HG03175 (cell line): ENCODE measurements around the gene LRCOL1.

Source experiments
- ATAC-seq: cut with Tn5 transposase; IDR thresholded peaks from one replicate; pipeline ENCODE4 v1.9.1; 2021; ENCODE audit warnings: mild to moderate bottlenecking, moderate library complexity; ENCODE audit not compliant: unreplicated experiment

LRCOL1 gene

DNA sequence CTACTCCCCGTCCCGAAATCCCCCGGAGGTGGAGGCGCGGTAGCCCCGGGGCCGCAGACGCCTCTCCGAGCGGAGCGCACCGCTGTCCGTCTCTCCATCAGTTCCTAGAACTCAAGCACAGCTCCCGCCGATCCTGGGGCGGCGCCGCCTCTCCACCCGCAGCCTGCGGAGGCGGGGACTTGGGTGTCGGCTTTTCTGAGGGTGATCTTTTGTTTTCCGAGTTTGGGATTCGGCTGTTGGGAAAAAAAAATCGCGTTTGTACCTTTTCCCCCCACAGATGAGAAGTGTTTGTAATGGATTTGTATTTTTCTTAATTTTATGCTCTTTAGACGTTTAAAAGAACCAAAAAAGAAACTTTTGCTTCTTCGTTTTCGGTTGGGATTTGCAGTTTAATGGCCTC, 26.6 kb downstream of the LRCOL1 start:
- no peak for ATAC-seq

DNA sequence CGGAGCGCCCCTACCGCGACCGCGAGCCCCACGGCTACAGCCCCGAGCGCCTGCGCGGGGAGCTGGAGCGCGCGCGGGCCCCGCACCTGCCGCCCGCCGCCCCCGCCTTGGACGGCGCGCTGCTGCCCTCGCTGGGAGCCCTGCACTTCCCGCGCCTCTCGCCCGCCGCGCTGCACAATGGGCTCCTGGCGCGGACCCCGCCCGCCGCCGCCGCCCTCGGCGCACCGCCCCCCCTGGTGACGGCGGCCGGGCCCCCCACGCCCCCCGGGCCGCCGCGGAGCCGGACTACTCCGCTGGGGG, 27.0 kb downstream of the LRCOL1 start:
- no peak for ATAC-seq

DNA sequence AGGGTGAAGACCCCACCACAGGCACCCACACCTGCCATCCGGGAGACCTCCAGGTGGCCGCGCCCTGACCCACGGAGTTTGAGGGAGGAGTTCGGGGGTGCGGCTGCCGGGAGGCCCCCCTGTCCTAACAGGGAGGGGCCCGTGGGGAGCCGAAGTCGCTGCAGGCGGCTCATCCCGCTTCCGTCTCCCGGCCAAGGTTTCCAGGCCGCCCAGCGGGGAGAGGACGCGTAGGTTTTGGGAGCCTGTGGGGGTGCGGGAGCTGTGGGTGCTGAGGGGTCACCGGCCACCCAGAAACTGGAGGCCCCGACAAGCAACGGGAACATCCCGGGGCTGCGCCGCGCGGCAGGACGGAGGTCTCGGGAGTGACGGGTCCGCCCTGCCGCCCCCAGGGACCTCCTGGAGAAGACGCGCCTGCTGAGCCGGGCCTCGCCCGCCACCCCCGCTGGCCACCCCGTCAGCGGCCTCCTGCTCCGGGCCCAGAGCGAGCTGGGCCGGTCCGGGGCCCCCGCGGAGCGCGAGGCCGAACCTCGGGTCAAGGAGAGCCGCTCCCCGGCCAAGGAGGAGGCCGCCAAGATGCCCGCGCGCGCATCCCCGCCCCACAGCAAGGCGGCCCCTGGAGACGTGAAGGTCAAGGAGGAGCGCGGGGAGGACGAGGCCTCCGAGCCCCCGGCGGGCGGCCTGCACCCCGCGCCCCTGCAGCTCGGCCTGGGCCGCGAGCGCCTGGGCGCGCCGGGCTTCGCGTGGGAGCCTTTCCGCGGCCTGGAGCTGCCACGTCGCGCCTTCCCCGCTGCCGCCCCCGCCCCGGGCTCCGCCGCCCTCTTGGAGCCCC, 27.6 kb downstream of the LRCOL1 start:
- ATAC-seq: no peak

DNA sequence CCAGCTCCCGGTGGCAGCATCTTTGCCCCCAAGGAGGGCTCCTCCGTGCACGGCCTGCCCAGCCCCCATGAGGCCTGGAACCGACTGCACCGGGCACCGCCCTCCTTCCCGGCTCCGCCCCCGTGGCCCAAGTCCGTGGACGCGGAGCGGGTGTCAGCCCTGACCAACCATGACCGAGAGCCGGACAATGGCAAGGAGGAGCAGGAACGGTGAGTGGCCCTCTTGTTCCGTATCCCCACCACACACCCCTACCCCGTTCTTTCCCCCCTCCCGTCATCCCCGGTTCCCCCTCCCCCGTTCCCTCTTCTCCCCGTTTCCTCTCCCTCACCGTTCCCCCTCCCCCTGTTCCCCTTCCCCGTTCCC, 28.3 kb downstream of the LRCOL1 start:
- ATAC-seq: no peak

DNA sequence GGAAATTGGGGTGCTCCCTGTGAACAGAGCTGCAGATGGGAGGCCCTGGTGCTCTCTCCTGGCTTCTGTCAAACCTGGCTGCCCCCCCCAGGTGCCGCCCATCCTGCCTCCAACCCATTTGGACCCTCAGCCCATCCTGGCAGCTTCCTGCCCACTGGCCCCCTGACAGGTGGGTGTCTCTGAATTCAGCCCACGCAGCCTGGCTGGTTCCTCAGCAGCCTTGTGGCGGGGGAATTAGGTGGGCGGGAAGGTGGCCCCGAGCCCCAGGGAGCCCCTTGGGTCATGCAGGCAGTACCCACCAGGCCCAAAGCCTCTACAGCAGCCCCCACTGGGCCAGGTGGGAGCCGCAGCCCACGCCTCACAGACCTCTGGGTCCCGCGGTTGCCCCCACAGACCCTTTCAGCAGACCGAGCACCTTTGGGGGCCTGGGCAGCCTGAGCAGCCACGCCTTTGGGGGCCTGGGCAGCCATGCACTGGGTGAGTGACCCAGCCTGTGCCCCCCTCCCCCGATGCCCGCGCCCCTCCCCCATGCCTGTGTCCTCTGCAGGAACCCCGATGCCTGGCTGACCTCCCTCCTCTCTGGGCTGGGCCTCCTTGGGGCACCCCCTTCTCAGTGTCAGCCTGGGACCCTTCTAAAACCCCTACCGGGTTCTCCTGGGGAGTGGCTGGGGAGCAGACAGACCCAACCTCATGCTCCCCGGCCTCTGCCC, 28.9 kb downstream of the LRCOL1 start:
- ATAC-seq: no peak

DNA sequence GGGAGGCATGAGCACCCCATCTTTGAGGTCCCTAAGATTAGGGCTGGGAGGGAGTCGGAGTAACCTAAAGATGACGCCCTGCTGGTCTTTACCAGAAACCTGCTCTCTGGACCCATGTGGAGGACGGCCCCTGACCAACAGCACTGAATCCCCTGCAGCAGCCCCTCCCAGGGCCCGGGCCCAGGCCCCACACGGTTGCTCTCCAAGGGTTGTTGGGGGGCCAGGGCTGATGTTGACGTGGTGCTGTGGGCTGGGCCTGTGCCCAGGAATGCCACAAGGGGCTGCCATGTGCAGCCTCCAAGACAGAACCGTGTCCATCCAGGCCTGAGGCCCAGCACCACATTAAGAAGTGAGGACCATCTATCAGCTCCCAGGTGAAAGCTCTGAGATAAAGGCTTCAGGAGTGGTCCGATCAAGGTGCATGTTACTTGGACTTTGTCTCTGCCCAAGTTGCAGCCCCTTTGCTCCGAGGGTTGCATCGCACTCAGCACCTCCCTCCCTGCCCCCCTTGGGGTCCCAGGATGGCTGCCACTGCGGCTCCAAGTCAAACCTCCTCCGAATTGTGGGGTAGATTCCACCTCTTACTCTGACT, 29.6 kb downstream of the LRCOL1 start:
- ATAC-seq: no peak

DNA sequence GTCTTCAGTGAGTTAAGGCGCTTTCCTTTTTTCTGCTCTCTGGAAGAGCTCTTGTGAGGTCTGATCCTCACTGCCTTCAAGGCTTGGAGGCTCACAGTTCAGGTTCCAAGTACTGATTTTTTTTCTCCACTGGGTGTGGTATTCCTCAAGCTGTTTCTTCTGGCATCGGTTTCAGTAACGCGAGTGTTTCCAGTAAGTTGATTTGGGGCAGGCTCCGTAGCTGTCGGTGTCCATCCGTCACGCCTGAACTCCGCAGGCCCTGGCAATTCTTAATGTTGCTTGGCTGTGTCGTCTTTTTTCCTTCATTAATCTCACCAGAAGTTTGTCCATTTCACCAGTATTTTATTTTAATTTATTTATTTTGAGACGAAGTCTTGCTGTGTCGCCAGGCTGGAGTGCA, 30.6 kb downstream of the LRCOL1 start:
- ATAC-seq: no peak

DNA sequence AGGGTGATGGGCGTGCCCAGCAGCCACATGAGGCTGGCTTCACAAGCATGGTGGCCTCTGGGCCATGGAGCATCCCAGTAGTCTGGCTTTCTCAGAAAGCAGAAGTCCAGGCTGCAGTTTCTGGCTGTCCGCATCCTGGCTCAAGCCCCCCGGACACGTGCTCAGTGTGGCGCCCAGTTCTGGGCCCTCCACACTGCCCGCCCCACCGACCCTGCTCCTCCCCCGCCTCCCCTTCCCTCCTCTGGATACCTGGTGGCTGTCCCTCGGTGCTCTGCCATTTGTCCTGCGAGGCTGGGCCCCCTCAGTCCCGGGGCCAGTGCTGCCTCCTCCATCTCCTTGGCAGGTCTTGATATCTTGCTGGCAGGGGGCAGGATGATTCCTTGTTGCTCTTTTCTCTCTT, 31.6 kb downstream of the LRCOL1 start:
- ATAC-seq: no peak

DNA sequence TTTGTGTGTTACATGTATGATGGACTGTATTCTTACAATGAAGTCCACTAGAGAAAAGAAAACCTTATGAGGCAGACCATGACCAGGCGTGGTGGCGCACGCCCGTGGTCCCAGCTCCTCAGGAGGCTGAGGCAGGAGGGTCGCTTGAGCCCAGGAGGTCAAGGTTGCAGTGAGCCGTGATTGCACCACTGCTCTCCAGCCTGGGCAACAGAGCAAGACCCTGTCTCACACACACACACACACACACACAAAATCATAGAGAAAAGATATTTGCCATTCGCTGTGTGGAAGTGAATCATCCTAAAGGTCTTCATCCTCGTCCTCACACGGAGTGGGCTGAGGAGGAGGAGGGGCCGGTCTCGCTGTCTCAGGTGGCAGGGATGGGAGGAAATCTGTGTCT, 32.3 kb downstream of the LRCOL1 start:
- ATAC-seq: no peak

DNA sequence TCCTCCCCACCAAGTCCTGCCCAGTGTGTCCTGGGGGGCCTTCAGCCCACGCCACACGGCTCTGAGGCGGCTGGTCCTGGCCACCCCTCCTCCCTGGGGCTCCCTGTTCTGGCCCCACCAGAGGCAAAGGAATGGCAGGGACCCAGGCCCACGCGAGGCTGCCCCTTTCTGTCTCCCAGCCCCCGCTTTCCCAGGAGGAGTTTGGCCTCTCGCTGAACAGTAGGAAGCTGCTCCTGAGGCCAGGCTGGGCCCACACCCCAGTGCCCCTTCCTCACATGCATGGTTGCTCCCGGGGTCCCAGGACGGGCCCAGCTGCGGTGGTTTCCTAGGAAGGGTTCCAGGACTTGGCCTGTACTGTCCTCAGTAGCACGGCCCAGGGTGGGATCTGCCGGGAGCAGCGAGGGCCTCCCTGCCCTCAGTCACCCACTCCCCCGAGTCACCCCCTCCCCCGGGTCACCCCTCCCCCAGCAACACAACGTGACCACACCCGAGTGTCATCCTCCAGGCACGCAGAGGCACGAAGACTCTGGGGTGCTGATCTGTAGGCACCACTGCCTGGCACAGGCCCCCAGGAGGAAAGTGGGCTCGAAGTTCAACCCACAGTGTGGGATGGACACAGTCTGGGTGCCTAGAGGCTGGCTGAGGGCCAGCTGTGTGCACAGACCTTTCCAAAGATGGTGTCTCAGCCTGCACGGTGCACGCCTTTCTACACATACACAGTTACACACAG, 33.0 kb downstream of the LRCOL1 start:
- no peak for ATAC-seq

DNA sequence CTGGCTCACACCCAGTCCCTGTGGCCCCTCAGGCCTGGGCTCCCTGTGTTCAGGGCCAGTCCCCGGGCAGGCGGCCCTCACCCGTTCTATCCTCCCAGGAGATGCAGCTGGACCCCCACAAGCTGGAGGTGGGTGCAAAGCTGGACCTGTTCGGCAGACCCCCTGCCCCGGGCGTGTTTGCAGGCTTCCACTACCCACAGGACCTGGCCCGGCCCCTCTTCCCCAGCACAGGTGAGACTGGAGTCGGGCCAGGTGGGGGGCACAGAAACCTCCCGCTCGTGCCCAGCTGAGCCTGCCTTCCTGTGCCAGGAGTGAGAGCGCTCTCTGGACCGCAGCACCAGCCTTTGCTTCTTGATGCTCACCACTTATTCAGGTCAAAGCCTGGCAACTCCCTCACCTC, 33.7 kb downstream of the LRCOL1 start:
- no peak for ATAC-seq

DNA sequence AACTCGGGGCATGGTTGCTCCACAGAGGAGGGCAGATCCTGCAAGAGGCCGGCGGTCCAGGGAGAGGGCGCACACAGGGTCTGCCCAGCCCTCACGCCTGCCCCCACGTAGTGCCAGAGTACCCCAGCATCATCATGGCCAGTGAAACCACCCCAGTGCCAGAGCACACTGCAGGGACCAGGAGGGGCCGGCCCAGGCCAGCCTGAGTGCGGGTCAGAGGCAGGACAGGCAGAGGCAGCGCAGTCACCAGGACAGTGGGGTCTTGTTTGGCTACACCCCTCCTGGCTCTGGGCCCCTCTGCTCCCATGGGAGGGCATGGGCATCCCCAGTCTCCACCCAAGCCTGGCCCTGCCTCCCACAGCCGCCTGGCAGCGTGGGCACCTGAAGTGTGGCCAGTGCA, 34.7 kb downstream of the LRCOL1 start:
- no peak for ATAC-seq

DNA sequence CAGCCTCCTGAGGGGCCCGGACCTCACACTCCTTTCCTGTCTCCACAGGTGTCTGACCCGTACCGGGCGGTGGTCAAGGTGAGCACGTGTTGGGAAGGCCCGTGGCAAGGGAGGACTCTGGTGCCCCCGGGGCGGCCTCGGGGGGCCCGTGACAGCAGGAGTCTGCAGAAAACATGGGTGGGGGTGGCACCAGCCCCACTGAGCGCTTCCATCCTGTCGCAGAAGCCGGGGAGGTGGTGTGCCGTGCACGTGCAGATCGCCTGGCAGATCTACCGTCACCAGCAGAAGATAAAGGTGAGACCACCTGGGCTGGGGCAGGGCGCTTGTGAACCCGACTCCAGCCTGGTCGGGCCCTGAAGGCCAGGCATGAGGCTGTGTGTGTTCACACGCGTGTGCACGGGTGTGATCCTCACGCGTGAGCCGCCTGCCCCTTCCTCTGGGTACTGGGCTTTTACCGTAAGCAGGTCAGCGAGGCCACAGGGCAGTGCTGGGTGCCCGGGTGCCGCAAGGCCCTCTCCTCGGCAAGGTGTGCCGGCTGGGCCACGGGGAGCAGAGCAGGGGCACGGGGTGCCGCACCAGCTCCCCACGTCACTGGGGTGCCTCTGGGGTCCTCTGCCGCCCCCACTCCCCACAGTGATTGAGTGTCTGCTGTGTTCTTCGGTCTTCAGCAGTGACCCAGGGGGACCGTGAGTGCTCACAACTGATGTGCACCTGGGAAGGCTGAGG, 35.9 kb downstream of the LRCOL1 start:
- no peak for ATAC-seq

DNA sequence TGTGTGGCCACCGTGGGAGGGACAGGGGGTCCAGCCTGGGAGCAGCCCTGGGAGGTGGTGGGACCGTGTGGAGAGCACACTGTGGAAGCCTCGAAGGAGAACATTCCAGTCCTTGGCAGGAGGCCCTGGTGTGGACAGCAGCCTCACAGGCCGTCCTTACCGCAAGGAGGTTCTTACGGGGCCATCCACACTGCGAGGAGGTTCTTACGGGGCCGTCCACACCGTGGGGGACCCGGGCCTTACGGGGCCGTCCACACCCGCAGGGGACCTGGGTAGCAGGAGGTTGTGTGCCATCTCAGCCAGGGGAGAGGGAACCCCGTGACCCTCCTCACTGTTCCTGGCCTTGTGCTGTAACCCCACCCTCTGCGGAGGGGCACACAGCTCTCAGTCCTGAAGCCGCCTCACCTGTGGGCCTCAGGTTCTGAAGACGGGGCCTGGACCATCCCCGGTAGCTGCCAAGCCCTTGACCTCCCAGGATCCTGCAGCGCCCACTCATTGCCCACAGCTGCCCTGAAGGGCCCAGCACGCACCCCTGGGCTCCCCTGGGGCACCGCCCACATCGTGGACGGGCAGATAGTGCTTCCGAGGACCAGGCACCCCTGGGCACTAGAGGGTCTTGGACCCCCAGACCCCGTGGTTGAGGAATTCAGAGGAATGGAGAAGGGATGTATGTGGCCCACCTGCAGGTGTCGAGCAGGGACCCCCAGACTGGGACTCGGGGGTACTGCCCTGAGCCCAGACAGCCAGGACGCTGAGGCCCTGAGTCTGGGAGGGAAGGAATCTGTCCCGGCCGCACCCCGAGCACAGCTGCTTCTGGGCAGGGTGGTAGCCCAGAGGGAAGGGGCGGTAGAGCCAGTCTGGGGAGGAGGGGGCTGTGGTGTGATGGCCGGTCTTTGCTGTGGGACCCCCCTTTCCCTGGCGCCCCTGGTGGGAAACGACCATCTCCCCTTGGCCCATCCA, 37.3 kb downstream of the LRCOL1 start:
- ATAC-seq: no peak

DNA sequence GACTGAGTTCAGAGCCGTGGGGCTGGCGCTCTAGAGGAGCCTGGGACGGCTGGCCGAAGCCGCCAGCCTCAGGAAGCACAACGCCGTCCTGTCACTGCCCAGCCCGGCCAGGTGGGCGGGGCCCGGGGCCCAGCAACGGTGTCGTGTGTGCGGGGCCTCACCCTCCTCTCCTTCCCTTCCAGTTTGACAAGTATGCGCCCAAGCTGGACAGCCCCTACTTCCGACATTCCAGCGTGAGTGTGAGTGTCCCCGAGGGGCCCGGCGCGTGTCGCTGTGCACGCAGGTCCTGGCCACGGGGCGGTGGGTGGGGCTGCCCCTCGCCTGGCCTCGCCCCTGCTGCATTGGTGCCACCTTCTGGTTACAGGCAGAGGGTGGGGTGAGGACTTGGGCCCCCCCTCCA, 38.3 kb downstream of the LRCOL1 start:
- no peak for ATAC-seq

DNA sequence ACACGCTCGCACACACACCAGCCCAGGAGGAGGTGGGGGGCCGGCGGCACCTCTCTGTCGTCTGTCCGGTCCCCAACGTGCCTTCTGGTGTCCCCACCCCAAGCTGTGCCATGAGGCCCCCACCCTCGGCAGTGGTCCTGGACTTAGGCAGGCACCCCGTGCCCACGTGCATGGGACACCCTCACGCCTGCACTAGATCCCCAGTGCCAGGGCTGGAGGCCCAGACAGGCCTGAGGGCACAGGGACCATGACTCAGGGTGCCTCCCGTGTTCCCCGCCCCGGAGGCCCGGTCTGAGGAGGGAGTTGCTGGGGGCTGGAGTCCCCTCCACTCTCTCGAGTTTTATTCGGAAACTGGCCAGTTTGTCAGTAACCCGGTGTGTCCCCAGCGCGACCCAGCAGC, 38.8 kb downstream of the LRCOL1 start:
- no peak for ATAC-seq

DNA sequence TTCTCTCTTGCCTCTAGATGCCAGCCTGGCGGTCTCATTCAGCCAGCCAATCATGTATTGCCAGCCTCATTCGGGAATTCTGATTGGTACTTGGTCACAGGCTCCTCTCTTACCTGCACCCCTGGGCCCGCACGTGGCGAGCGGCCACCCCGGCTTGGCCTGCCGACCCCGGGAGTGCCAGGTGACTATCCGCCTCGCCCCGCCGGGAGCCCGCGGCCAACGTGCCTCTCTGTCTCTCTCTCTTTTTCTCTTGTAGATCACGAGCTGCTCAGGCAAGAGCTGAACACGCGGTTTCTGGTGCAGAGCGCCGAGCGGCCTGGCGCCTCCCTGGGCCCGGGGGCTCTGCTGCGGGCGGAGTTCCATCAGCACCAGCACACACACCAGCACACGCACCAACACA, 39.3 kb downstream of the LRCOL1 start:
- ATAC-seq: no peak

DNA sequence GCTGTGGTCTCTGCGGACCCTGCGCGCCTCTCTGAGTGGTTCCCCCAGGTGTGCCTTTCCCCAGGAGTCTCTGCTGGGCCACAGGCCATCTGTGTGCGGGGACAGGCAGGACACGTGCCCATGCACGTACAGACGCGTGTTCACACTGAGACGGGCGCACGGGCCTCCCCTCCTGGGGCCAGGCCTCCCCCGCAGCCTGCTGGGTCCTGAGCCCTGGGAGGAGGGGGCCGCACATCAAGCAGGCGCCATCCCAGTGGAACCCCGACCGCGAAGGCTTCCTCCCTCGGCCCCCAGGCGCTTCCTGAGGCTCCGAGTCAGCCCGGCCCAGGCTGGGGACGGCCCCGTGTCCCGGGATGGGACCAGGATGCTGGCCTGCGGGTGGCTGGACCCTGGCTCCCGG, 39.7 kb downstream of the LRCOL1 start:
- no peak for ATAC-seq

DNA sequence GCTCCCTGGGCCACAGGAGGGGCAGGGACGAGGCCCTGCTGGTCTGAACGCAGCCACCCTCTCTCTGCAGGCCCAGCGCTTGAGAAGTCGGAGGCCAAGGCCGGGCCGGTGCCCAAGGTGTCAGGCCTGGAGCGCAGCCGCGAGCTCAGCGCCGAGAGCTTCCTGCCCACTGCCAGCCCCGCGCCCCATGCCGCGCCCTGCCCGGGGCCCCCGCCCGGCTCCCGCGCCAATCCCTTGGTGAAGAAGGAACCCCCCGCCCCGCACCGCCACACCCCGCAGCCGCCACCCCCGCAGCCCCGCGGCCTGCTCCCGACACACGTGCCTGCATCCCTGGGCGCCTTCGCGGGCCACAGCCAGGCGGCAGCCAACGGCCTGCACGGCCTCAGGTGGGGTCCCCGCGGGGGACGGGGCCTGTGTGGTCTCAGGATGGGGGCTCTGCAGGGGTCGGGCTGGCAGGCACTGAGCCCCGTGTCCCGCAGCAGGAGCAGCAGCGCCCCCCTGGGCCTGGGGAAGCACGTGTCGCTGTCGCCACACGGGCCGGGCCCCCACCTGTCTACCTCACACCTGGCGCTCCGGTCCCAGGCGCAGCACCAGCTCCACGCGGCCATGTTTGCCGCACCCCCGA, 40.4 kb downstream of the LRCOL1 start:
- no peak for ATAC-seq
